ENCODE data around the gene MMP21.
A peak's percentile ranks its signal among the peaks of the same experiment; 100 is the strongest.

Gene MMP21

DNA sequence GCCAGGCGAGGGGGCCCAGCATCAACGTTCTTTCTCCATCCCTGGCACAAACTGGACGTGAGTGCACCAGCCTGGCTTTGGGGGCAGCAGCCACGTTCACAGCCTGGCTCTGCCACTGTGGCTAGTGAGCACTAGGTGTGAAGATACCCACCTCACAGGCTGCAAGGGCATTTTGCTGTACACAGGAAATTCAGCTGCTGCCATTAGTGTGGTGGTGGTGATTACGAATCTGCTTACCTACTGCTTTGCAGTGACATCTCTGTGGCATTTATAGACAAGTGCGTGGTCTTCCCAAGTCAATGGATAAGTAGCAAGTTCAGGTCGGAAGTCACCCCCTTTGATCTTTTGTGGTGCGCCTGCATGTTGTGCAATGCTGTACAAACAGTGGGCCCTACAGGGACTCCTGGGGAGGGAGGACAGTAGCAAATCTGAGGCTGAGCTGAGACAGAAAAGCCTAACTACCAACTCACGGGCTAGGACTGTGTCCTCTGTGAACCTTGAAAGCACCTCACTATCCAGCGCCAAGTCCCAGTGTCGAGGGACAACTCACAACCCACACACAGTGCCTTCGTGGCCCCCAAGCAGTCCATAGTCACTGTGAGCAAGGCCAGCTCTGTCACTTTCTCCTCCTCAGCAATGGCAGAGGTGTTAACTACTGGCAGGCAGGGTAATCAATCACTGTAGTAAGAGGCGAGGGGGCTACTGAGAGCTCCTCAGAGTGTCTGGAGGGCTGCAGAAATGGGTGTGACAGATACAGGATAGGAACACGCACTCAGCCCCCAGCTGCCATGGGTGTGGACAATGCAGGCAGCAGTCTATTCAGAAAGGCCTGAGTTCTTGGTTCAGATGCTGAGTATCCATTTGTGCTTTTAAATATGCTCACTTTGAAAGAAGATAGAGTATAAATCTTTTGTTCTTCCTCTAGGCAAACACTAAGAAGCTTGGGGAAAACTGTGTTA lies 17.0 kb upstream of the MMP21 start:
- no peak for DNase-seq

GRCh38 chr10:125788156-125789034 lies 12.8 kb upstream of the MMP21 start:
- DNase-seq = no peak

GRCh38 chr10:125785791-125786190 lies 10.2 kb upstream of the MMP21 start:
- no peak for DNase-seq

DNA sequence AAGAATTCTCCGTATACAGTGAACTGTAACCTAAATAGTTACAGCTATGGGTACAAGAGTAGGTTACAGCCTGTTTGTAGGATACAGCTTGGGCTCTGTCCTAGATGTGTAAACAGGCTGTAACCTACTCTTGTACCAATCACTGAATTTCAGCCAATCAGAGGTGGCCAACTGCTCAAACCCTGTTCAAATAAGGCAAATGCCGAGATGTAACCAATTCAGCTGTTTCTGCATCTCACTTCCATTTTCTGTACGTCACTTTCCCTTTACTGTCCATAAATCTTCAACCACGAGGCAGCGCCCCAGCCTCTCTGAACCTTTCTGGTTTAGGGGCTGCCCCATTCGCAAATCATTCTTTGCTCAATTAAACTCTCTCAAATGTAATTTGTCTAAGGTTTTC lies 8.3 kb upstream of the MMP21 start:
- DNase-seq = no peak

DNA sequence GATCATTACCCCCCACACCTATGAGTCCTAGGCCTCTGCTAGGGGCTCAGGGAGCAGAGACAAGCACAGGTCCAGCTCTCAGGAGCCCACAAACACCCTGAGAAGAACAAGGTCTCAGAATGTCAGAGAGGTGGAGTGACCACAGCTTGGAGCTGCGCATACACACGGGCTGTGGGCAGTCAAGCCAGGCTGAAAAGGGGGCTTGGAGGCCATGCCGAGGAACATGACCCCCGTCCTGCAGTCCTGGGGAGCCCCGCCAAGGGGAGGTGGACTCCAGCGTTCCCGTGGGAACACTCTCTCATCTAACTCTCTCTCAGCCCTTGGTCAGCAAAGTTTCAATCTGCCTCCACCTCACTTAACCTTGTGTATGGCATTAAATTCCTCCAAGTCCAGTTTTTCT lies 7.8 kb upstream of the MMP21 start:
- no peak for DNase-seq

GRCh38 chr10:125782616-125783015 lies 7.0 kb upstream of the MMP21 start:
- peak; percentile 26 for DNase-seq

DNA sequence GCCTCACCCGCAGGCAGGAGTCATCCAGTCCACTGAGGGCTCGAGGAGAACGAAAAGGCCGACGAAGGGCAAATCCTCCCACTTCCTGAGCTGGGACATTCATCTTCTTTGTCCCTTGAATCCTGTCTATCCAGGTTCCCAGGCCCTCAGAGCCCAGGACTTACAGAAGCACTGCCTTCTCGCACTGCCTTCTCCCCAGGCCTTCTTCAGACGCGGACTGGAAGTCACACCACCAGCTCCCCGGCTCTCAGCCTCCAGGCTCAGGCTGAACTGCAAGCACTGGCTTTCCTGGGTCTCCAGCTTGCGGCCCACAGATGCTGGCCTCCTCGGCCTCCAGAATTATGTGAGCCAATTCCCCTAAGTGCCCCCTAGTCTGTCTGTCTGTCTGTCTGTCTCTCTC lies 6.4 kb upstream of the MMP21 start:
- no peak for DNase-seq

GRCh38 chr10:125781374-125781773 lies 5.8 kb upstream of the MMP21 start:
- DNase-seq = no peak

GRCh38 chr10:125779403-125780327 lies 4.0 kb upstream of the MMP21 start:
- DNase-seq = no peak

DNA sequence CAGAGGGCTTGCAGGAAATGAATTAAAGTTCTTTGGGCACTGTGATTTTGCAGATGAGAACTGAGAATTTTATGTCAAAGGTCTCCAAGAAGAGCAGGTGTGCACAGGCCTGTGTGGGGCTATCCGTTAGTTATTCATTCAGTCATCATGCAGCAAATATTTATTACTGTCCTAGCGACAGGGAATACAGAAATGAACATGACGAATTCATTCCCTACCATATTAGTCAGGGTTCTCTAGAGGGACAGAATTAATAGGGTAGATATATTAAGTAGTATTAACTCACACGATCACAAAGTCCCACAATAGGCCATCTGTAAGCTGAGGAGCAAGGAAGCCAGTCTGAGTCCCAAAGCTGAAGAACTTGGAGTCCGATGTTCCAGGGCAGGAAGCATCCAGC lies 2.9 kb upstream of the MMP21 start:
- DNase-seq = no peak

- DNase-seq = no peak
Measured at GRCh38 chr10:125777806-125778205, 2.2 kb upstream of the MMP21 start.

DNA sequence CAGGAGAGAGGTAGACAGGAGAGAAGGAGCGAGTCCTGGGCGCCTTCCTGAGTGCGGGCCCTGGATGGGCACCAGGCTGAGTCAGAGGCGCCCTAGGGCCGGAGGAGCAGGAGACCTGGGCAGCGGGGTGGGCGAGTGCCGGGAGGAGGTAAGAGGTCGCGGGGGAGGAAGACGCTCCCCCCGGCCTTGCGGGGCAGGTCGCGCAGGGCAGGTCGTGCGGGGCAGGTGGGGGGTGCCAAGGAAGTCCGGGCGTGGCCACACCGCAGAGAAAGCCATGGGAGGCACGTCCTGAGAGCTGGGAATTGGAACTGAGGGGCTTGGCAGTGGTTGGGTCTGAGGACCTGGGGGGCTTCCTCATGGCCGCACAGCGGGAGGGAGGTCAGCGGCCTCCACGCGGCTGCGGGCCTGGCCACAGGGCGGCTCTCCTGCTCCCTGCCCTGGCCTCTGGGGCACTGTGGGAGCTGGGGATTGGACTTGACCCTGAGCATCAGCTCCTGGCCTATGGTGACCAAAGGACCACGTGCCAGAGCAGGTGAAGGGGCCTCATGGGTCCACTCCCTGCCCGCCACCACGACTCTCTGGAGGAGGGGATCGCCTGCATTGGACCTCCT lies 935 bp downstream of the MMP21 start:
- no peak for DNase-seq

- DNase-seq = no peak
Measured at GRCh38 chr10:125773687-125774543, 1.7 kb downstream of the MMP21 start.

DNA sequence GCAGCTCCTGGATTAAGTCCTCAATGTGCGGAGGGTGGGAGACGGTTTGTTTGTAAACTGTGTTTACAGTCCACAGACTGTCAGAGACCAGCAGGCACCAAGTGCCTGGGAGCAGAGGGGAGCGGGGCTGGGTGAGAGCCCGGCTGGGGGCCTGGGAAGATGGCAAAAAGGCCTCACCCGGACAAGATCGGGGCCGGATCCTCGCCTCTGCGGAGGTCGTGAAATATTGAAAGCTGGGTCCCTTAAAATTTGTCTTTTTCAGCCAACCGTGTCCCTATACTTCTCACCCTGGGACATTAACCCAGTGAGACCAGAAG lies 2.8 kb downstream of the MMP21 start:
- DNase-seq = no peak

- DNase-seq = no peak
Measured at GRCh38 chr10:125772112-125772863, 3.3 kb downstream of the MMP21 start.

- no peak for DNase-seq
Measured at GRCh38 chr10:125770844-125771243, 4.8 kb downstream of the MMP21 start.

DNA sequence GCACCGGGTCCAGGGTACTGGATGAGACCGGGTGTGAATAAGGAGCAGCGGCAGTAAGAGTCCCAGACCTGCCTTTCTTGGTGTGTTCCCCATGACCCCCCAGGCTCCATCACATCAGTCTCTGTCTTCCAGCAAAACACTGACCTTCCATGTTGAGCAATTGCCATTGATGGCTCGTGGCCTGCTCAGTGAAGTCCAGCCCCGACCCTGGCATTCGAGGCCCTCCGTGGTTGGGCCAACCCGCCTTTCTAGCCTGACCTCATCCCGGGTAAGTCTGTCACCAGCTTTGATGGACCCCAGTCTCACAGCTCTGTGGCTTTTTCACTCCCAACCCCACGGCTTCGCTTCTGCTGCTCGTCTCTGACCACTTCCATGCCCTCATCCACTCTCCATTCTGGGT lies 6.4 kb downstream of the MMP21 start:
- DNase-seq = no peak

DNA sequence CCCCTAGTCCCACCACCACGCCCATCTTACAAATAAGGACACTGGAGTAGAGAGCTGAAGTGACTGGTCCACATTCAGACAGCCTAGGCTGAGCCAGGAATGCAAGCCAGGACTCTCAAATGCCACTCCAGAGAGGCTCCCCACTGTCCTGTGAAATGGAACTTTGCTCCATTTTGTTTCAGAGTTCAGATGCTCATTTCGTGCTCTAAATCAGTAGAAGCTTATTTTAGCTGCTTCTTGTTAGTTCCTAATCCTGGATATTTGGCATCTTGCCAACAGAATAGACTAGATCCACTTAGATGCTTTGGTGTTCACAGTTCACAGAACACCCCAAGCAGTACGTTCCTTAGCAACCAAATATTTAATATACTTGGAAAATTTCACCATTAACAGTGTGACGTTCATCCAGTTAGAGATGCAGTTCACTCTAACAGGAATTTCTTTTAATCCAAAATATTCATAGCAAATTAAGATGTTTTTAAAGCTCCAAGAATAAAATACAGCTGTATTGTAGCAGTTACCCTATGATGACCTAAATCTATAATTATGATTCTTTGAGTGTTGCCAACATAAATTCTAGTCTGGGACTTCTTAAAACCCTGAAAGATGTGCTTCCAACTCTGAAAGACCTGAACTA lies 7.3 kb downstream of the MMP21 start:
- DNase-seq = peak; percentile 87

DNA sequence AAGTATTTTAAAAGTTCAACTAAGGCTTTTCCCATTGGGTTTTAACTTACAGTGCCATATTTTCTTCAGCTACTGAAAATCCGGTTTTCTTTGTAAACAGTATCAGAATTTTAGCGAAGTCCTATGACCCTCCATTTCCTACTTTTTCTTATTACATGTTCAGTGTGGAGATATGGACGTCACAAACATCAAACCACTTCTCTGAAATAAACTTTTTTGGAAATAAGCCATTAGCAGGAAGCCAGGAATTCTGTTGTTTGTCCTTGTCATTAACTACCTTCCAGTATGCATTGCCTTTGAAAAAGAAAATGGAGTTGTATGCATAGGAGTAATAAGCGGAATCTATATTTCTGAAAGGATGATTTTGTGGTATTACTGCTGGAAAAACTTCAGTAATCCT lies 9.1 kb downstream of the MMP21 start:
- no peak for DNase-seq

DNA sequence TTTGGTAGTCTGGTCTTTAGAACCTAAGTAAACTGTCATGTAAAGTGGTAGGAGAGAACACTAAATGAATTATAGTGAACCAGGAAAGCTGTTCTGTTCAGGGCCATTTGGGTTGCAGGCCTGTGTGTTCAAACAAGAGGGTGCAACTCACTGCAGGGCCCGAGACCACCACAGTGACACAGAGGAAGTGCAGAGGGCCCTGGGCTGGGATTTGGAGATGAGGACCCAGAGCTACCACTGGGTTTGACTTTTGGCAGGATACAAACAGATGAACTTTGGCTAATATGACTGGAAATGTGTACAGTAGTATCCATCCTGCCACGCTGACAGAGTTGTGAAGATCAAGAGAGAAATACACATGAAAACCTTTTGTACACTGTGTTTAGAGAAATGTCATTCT lies 9.8 kb downstream of the MMP21 start:
- no peak for DNase-seq

All from eye (tissue), 1 donor.